Fibroblast of villous mesenchyme (primary cell): Measurements from ENCODE around the gene ZFAND3. TPM values are rescaled to one million over a fixed set of nuclear protein-coding genes. Genes with fewer than 3 reads are reported as not detected.

Experiments
- DNase-seq: peaks from one replicate; pipeline ENCODE4 v3.0.0-alpha.2; 2010; ENCODE audit warnings: low read depth
- H3K4me3 ChIP-seq: 2 replicates; pipeline ENCODE4 v1.5.1; 2011; ENCODE audit warnings: low read depth, mild to moderate bottlenecking, low read length
- total RNA-seq: library from RNA; depleted of rRNA; stranded (reverse); fragments of >200 nt; gene quantifications from 2 replicates; pipeline ENCODE4 v1.2.3, GENCODE V29; 2012
- TF ChIP-seq, protein P1 (sequence below): IDR thresholded peaks from 2 replicates; pipeline ENCODE4 v1.5.1; 2012; ENCODE audit warnings: low read depth, mild to moderate bottlenecking, low read length; ENCODE audit not compliant: insufficient read depth

The ZFAND3 gene
- total RNA-seq, 1 donor: 20.3 TPM

DNA sequence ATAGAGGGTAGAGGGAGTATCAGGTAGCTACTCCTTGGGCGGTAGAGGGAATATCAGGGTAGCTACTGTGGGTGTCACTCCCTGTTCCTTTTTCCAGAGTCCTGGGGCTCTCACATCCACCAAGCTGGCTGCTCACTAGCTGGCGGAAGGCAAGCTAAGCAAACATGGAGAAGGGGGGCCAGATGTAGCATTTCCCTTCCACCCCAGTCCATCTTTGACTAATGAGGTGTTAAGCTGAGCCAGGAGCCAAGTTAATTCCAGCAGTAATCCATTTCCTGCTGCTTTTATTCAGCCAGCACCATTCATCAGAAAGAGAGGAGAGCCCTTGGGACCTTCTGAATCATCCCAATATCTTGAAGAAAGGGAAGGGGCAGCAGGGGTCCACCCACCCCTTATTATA lies 330.0 kb downstream of the ZFAND3 start:
- DNase-seq: no peak
- H3K4me3 ChIP-seq: no peak overlapping the region
- TF ChIP-seq, protein P1, sequence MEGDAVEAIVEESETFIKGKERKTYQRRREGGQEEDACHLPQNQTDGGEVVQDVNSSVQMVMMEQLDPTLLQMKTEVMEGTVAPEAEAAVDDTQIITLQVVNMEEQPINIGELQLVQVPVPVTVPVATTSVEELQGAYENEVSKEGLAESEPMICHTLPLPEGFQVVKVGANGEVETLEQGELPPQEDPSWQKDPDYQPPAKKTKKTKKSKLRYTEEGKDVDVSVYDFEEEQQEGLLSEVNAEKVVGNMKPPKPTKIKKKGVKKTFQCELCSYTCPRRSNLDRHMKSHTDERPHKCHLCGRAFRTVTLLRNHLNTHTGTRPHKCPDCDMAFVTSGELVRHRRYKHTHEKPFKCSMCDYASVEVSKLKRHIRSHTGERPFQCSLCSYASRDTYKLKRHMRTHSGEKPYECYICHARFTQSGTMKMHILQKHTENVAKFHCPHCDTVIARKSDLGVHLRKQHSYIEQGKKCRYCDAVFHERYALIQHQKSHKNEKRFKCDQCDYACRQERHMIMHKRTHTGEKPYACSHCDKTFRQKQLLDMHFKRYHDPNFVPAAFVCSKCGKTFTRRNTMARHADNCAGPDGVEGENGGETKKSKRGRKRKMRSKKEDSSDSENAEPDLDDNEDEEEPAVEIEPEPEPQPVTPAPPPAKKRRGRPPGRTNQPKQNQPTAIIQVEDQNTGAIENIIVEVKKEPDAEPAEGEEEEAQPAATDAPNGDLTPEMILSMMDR: no peak

DNA sequence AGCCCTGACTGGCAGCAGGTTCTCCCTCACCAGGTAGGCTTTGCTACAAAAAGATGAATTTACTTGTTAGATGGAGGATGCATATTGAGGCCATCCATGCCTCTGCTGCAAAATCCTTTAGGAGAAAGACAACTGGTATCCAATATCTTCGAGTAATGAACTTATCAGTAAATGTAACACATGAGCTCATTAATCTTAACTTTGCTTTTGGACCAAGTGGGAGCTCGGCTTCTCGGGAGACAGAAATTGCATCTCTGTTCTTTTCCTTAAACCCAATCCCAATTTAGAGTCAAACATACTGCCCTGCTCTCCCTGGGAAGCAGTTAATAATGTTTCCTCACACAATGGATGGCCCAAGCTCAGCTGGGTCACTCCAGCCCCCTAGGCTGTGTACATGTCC lies 330.5 kb downstream of the ZFAND3 start:
- H3K4me3 ChIP-seq: no peak overlapping the region
- no peak for DNase-seq
- TF ChIP-seq, protein P1: no peak

DNA sequence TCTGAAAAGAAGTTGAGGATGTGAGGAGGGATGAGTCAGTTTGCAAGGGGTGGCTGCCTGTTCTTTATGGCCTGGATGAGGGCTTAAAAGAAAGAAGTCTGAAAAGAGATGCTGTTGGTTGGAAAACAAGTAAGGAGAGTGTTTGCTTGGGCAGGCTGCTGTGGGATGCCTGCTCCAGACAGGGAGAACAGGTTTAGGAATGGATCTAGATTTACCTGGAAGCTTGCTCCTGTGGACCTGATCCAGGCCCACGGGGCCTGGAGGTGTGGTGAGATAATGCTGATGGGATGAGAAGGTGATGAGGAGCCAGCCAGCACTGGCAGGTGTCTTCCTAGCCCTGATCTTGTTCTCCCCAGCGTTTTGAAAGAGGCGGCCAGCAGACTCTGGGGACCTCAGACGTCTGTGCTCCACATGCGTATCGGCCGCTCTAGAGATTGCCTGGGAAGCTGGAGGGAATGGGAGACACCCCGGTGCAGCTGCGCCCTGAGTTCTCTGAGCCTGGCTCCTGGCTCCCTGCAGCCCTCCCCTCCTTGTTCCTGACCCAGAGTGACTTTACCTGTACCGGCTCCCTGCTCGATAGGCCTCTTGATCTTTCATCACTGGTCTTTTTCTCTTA lies 331.3 kb downstream of the ZFAND3 start:
- TF ChIP-seq, protein P1: no peak
- H3K4me3 ChIP-seq: no peak overlapping the region
- DNase-seq: no peak

DNA sequence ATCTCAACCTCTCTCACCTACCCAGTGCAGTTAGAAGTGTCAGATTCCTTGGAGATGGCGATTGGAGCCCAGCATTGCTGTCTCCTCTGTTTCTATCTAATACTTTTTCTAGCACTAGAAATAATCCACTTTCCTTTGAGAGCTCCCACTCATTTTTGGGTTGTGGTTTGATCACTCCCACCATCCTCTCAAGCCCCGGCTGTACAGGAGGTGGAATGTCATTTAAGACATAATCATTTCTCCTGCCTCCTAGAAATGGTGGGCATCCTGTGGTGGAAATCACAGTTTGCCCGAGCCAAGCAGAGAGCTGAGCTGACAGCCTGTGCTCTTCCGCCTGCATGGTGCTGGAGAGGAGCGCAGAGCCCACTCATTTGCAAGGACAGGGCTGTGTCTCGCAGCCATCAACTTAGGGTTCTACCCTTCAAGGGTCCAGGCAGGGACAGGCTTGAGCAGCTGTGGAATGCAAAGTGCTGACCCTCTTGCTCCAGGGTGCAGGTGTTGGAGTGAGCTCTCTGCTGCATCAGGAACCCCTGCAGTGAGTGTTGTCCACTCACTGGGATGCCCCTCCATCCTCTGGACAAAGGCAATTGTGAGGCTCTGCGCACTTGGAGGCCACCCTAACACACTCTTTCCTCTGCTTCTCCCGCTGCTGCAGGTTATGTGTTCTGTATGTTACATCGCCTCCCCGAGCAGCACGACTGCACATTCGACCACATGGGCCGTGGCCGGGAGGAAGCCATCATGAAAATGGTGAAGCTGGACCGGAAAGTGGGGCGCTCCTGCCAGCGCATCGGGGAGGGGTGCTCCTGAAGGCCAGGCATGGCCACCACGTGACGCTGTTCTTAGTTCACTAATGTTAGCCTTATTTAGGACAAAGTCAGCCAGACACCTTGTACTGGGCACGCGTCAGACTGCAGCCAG lies 332.3 kb downstream of the ZFAND3 start:
- TF ChIP-seq, protein P1: no peak
- DNase-seq: no peak
- H3K4me3 ChIP-seq: no peak overlapping the region

DNA sequence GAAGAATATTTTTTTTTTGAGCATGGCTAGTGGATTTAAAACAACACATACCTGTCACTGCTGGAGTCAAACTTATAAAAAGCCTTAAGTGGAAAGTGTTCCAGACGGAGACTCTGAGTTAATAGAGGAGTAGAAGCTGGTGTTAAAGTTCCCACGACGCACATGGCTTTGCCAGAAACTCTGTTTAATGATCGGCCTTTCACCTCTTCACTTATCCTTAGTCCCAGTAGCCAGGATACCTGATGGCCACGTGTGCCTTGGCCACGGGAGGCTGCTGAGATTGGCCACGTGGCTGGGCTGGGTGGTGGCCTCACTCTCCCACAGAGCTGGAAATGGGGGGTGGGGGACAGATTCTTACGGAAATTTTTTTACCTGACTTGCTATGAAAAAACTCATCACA lies 333.1 kb downstream of the ZFAND3 start:
- H3K4me3 ChIP-seq: no peak overlapping the region
- TF ChIP-seq, protein P1: no peak
- no peak for DNase-seq

DNA sequence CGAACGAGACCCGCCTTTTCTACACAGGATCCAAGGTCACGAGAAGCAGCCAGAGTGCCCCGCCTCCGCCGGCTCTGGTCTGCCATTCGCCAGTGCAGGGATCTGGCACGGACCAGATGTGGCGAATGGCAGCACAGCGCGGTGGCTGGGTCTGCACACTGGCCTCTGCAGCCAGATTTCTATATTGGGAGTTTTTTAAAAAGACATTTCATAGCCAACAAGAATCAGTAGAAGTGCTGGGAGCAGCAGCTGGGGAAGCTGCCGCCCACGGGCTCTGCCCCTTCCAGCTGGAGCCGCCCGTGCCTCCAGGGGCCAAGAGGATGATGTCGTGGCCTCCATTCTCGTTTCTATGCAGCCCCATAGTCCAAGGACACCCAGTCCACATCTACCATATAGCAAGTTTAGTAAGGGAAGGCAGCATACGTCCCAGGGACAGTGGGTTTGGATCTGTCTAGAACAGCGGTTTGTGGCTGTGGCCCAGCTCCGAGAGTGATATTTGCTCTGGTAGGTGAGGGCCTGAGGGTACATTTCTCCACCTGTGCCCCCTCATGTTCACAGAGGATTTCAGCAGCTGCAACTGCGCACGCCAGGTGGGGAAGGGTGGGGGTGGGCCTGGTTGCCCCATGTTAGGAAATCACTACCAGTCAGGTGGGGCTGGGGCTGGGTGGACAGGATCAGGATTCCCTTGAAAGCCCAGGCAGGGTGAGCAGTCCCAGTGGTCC lies 333.7 kb downstream of the ZFAND3 start:
- DNase-seq: no peak
- TF ChIP-seq, protein P1: no peak
- no peak overlapping the region for H3K4me3 ChIP-seq
